ENCODE data around the gene PRICKLE3.
"Not testable (repeated sequence)": the region's sequence is repeated elsewhere in the genome, so short reads cannot be mapped to it uniquely, and the experiment has no call there.

Gene PRICKLE3

DNA sequence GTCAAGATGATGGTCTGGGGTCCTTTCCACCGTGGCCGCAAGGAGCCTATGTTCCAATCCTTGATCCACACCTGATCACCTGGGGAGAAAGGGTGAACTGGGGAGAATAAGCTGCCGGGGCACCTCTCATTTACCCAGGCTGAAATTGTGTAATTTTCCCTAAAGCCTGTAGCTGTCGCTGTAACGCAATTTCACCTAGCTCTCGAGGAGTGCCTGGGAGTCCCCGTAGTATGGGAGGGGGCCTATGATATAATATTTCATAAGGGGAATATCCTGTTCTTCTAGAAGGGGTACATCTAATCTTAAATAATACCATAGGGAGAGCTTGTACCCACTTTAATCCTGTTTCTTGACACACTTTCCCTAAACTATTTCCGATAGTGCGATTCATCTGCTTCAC, 43.9 kb downstream of the PRICKLE3 start:
- not testable (repeated sequence) for DNase-seq (ENCODE audit: low read depth, low spot score); H3K4me3 ChIP-seq (ENCODE audit: low read length); H3K36me3 ChIP-seq (ENCODE audit: control insufficient read depth, insufficient read depth, low read length); H3K9me3 ChIP-seq (ENCODE audit: control insufficient read depth, insufficient read depth, low read length); H3K27ac ChIP-seq (ENCODE audit: low read length); H3K4me1 ChIP-seq (ENCODE audit: control insufficient read depth, insufficient read depth, low read length); H3K27me3 ChIP-seq (ENCODE audit: control insufficient read depth, insufficient read depth, low read length)
- no CpG with 5 or more reads among the region's 9 CpGs for WGBS (ENCODE audit: insufficient coverage, insufficient read length)

DNA sequence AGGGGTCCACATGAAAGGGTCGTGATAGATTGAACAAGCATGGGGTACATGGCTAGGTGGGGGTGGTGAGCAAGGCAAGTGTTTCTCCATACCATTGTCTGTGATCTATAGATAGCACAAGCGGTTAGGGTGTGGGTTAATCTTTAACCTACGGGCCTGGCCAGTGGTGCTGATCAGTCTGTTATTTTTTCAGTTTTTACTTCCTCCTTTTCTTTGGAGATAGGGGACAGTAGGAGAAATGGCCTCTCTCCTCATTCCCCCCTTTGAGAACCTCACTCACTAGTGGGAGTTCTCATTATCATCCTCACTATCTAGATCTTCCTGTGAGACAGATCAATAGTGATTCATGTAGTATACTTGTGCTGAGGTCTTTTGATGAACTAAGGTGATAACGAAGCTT, 46.5 kb downstream of the PRICKLE3 start:
- WGBS (ENCODE audit: insufficient coverage, insufficient read length): no CpG with 5 or more reads among the region's 4 CpGs
- no peak for DNase-seq (ENCODE audit: low read depth, low spot score)
- Histone ChIP-seq H3K27ac (ENCODE audit: low read length) (no peak overlapping the region), H3K9me3 (ENCODE audit: control insufficient read depth, insufficient read depth, low read length) (no peaks in the 10 kb centered on the region), H3K4me3 (ENCODE audit: low read length) (no peak overlapping the region), H3K4me1 (ENCODE audit: control insufficient read depth, insufficient read depth, low read length) (no peaks in the 10 kb centered on the region), H3K36me3 (ENCODE audit: control insufficient read depth, insufficient read depth, low read length) (no peaks in the 10 kb centered on the region), H3K27me3 (ENCODE audit: control insufficient read depth, insufficient read depth, low read length) (no peaks in the 10 kb centered on the region)

DNA sequence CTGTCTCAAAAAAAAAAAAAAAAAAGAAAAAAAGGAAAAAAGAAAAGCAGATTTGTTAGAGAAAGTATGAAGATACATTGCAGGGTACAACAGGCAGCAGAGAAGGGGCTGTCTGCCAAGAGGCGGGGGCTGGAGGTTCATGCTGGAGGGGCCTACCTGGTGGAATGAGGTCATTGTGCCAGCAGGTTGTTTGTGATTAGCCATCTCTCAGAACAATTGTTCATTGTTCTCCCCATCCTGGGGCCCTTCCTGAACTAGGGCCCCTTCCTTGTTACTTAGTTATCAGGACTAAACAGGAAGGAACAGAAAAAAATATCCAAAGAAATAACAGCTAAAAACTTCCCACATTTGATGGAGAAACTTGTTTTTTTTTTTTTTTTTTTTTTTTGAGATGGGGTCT, 48.7 kb downstream of the PRICKLE3 start:
- no peaks in the 10 kb centered on the region for H3K27me3 ChIP-seq (ENCODE audit: control insufficient read depth, insufficient read depth, low read length)
- no peak overlapping the region for H3K27ac ChIP-seq (ENCODE audit: low read length)
- no peaks in the 10 kb centered on the region for H3K9me3 ChIP-seq (ENCODE audit: control insufficient read depth, insufficient read depth, low read length)
- no peak overlapping the region for H3K4me3 ChIP-seq (ENCODE audit: low read length)
- DNase-seq (ENCODE audit: low read depth, low spot score): no peak
- H3K36me3 ChIP-seq (ENCODE audit: control insufficient read depth, insufficient read depth, low read length): no peaks in the 10 kb centered on the region
- H3K4me1 ChIP-seq (ENCODE audit: control insufficient read depth, insufficient read depth, low read length): no peaks in the 10 kb centered on the region
- WGBS (ENCODE audit: insufficient coverage, insufficient read length): no CpG with 5 or more reads among the region's 1 CpG

GRCh38 chrX:49133759-49134158, 52.4 kb downstream of the PRICKLE3 start:
- Histone ChIP-seq H3K9me3 (ENCODE audit: control insufficient read depth, insufficient read depth, low read length) (no peaks in the 10 kb centered on the region), H3K27ac (ENCODE audit: low read length) (no peak overlapping the region), H3K4me1 (ENCODE audit: control insufficient read depth, insufficient read depth, low read length) (no peaks in the 10 kb centered on the region), H3K4me3 (ENCODE audit: low read length) (no peak overlapping the region), H3K27me3 (ENCODE audit: control insufficient read depth, insufficient read depth, low read length) (no peaks in the 10 kb centered on the region), H3K36me3 (ENCODE audit: control insufficient read depth, insufficient read depth, low read length) (no peaks in the 10 kb centered on the region)
- no CpG with 5 or more reads among the region's 1 CpG for WGBS (ENCODE audit: insufficient coverage, insufficient read length)
- DNase-seq (ENCODE audit: low read depth, low spot score): no peak

DNA sequence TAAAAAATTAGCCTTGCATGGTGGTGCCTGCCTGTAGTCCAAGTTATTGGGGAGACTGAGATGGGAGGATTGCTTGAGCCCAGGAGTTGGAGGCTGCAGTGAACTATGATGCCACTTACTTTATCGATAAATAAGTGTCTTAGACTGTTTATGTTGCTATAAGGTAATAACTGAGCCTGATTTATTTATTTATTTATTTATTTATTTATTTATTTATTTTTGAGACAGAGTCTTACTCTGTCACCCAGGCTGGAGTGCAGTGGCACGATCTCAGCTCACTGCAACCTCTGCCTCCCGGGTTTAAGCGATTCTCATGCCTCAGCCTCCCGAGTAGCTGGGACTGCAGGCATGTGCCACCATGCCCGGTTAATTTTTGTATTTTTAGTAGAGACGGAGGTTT, 53.9 kb downstream of the PRICKLE3 start:
- not testable (repeated sequence) for H3K4me3 ChIP-seq (ENCODE audit: low read length); H3K27ac ChIP-seq (ENCODE audit: low read length); H3K27me3 ChIP-seq (ENCODE audit: control insufficient read depth, insufficient read depth, low read length); H3K36me3 ChIP-seq (ENCODE audit: control insufficient read depth, insufficient read depth, low read length); H3K4me1 ChIP-seq (ENCODE audit: control insufficient read depth, insufficient read depth, low read length); H3K9me3 ChIP-seq (ENCODE audit: control insufficient read depth, insufficient read depth, low read length); DNase-seq (ENCODE audit: low read depth, low spot score)
- no CpG with 5 or more reads among the region's 7 CpGs for WGBS (ENCODE audit: insufficient coverage, insufficient read length)

- Histone ChIP-seq H3K4me1 (ENCODE audit: control insufficient read depth, insufficient read depth, low read length) (no peaks in the 10 kb centered on the region), H3K36me3 (ENCODE audit: control insufficient read depth, insufficient read depth, low read length) (no peaks in the 10 kb centered on the region), H3K4me3 (ENCODE audit: low read length) (no peak overlapping the region), H3K9me3 (ENCODE audit: control insufficient read depth, insufficient read depth, low read length) (no peaks in the 10 kb centered on the region), H3K27me3 (ENCODE audit: control insufficient read depth, insufficient read depth, low read length) (no peaks in the 10 kb centered on the region), H3K27ac (ENCODE audit: low read length) (no peak overlapping the region)
- no CpG with 5 or more reads among the region's 4 CpGs for WGBS (ENCODE audit: insufficient coverage, insufficient read length)
- no peak for DNase-seq (ENCODE audit: low read depth, low spot score)
Observed at GRCh38 chrX:49129427-49129826, 56.7 kb downstream of the PRICKLE3 start.

- no CpG with 5 or more reads among the region's 13 CpGs for WGBS (ENCODE audit: insufficient coverage, insufficient read length)
- not testable (repeated sequence) for H3K36me3 ChIP-seq (ENCODE audit: control insufficient read depth, insufficient read depth, low read length); H3K4me1 ChIP-seq (ENCODE audit: control insufficient read depth, insufficient read depth, low read length); H3K27ac ChIP-seq (ENCODE audit: low read length); H3K27me3 ChIP-seq (ENCODE audit: control insufficient read depth, insufficient read depth, low read length); DNase-seq (ENCODE audit: low read depth, low spot score); H3K4me3 ChIP-seq (ENCODE audit: low read length); H3K9me3 ChIP-seq (ENCODE audit: control insufficient read depth, insufficient read depth, low read length)
Observed at GRCh38 chrX:49127742-49128258, 58.4 kb downstream of the PRICKLE3 start.

Measured in iPS DF 6.9 (cell line).